GM18870 (cell line): Measurements from ENCODE around the gene LIPF.
"Not testable (repeated sequence)": the region's sequence is repeated elsewhere in the genome, so short reads cannot be mapped to it uniquely, and the experiment has no call there.

ENCODE experiments used
- ATAC-seq: cut with Tn5 transposase; IDR thresholded peaks from one replicate; pipeline ENCODE4 v1.9.1; 2021; ENCODE audit warnings: moderate library complexity; ENCODE audit not compliant: unreplicated experiment

LIPF gene

GRCh38 chr10:88676283-88677060 lies 12.2 kb downstream of the LIPF start:
- no peak for ATAC-seq

- no peak for ATAC-seq
Measured at GRCh38 chr10:88680958-88681357, 16.7 kb downstream of the LIPF start.

- ATAC-seq: no peak
Measured at GRCh38 chr10:88682491-88682890, 18.2 kb downstream of the LIPF start.

GRCh38 chr10:88687853-88688467 lies 23.7 kb downstream of the LIPF start:
- no peak for ATAC-seq

- no peak for ATAC-seq
Measured at GRCh38 chr10:88689366-88689765, 25.1 kb downstream of the LIPF start.

GRCh38 chr10:88693392-88694020 lies 29.3 kb downstream of the LIPF start:
- no peak for ATAC-seq

GRCh38 chr10:88702848-88703597 lies 38.8 kb downstream of the LIPF start:
- no peak for ATAC-seq

GRCh38 chr10:88705958-88706357 lies 41.7 kb downstream of the LIPF start, which contains the start of gene LIPK:
Gene LIPK (plus strand): TSS chr10:88706249. CDS start chr10:88724544, 18,295 bp downstream.
- no peak for ATAC-seq

GRCh38 chr10:88707429-88708155 lies 43.4 kb downstream of the LIPF start:
- no peak for ATAC-seq

GRCh38 chr10:88709361-88709760 lies 45.1 kb downstream of the LIPF start:
- not testable (repeated sequence) for ATAC-seq

GRCh38 chr10:88715517-88715916 lies 51.3 kb downstream of the LIPF start:
- ATAC-seq: no peak

- ATAC-seq: no peak
Measured at GRCh38 chr10:88721392-88721791, 57.1 kb downstream of the LIPF start.

GRCh38 chr10:88725798-88726197 lies 61.6 kb downstream of the LIPF start:
- ATAC-seq: no peak

- ATAC-seq: no peak
Measured at GRCh38 chr10:88728107-88728763, 64.0 kb downstream of the LIPF start.
